ENCODE data around the gene TCF4.

TCF4 gene

GRCh38 chr18:55349685-55350084, 238.3 kb downstream of the TCF4 start:
- DNase-seq (ENCODE audit: low read depth, low spot score): no peak
- H3K4me3 ChIP-seq (ENCODE audit: low read length): no peak overlapping the region

- no peak overlapping the region for H3K4me3 ChIP-seq (ENCODE audit: low read length)
- DNase-seq (ENCODE audit: low read depth, low spot score): no peak
Measured at GRCh38 chr18:55346961-55347740, 240.8 kb downstream of the TCF4 start.

GRCh38 chr18:55346387-55346786, 241.6 kb downstream of the TCF4 start:
- DNase-seq (ENCODE audit: low read depth, low spot score): no peak

GRCh38 chr18:55345103-55345950, 242.7 kb downstream of the TCF4 start:
- no peak overlapping the region for H3K4me3 ChIP-seq (ENCODE audit: low read length)
- DNase-seq (ENCODE audit: low read depth, low spot score): no peak

More at GRCh38 chr18:55346387-55346786, 241.6 kb downstream of the TCF4 start:
- H3K4me3 ChIP-seq (ENCODE audit: low read length): no peak overlapping the region

GRCh38 chr18:55343396-55344073, 244.5 kb downstream of the TCF4 start:
- DNase-seq (ENCODE audit: low read depth, low spot score): no peak
- no peak overlapping the region for H3K4me3 ChIP-seq (ENCODE audit: low read length)

- H3K4me3 ChIP-seq (ENCODE audit: low read length): no peak overlapping the region
- DNase-seq (ENCODE audit: low read depth, low spot score): no peak
Measured at GRCh38 chr18:55340998-55341397, 247.0 kb downstream of the TCF4 start.

GRCh38 chr18:55339990-55340389, 248.0 kb downstream of the TCF4 start:
- no peak for DNase-seq (ENCODE audit: low read depth, low spot score)
- no peak overlapping the region for H3K4me3 ChIP-seq (ENCODE audit: low read length)

GRCh38 chr18:55338978-55339650, 248.9 kb downstream of the TCF4 start:
- no peak overlapping the region for H3K4me3 ChIP-seq (ENCODE audit: low read length)
- no peak for DNase-seq (ENCODE audit: low read depth, low spot score)

- no peak for DNase-seq (ENCODE audit: low read depth, low spot score)
- H3K4me3 ChIP-seq (ENCODE audit: low read length): no peak overlapping the region
Measured at GRCh38 chr18:55337908-55338521, 250.0 kb downstream of the TCF4 start.

GRCh38 chr18:55337138-55337537, 250.9 kb downstream of the TCF4 start:
- no peak overlapping the region for H3K4me3 ChIP-seq (ENCODE audit: low read length)
- no peak for DNase-seq (ENCODE audit: low read depth, low spot score)

GRCh38 chr18:55336438-55337100, 251.4 kb downstream of the TCF4 start:
- DNase-seq (ENCODE audit: low read depth, low spot score): no peak
- no peak overlapping the region for H3K4me3 ChIP-seq (ENCODE audit: low read length)

GRCh38 chr18:55334875-55335274, 253.1 kb downstream of the TCF4 start:
- DNase-seq (ENCODE audit: low read depth, low spot score): no peak

GRCh38 chr18:55331301-55331700, 256.7 kb downstream of the TCF4 start:
- no peak overlapping the region for H3K4me3 ChIP-seq (ENCODE audit: low read length)

More at GRCh38 chr18:55334875-55335274, 253.1 kb downstream of the TCF4 start:
- H3K4me3 ChIP-seq (ENCODE audit: low read length): no peak overlapping the region

GRCh38 chr18:55328301-55328700, 259.7 kb downstream of the TCF4 start:
- H3K4me3 ChIP-seq (ENCODE audit: low read length): no peak overlapping the region
- no peak for DNase-seq (ENCODE audit: low read depth, low spot score)

More at GRCh38 chr18:55331301-55331700, 256.7 kb downstream of the TCF4 start:
- DNase-seq (ENCODE audit: low read depth, low spot score): no peak

- H3K4me3 ChIP-seq (ENCODE audit: low read length): no peak overlapping the region
- DNase-seq (ENCODE audit: low read depth, low spot score): no peak
Measured at GRCh38 chr18:55327454-55327853, 260.5 kb downstream of the TCF4 start.

- H3K4me3 ChIP-seq (ENCODE audit: low read length): no peak overlapping the region
- DNase-seq (ENCODE audit: low read depth, low spot score): no peak
Measured at GRCh38 chr18:55326134-55326533, 261.9 kb downstream of the TCF4 start.

- no peak for DNase-seq (ENCODE audit: low read depth, low spot score)
- H3K4me3 ChIP-seq (ENCODE audit: low read length): no peak overlapping the region
Measured at GRCh38 chr18:55324166-55324565, 263.8 kb downstream of the TCF4 start.
